HEK293 (cell line): ENCODE results near the gene SMPX.

Source experiments
- FEZF1 ChIP-seq: fragments of 450-650 bp; formaldehyde crosslinking; IDR thresholded peaks from 2 replicates; pipeline ENCODE4 v1.5.1; 2016; ENCODE audit warnings: missing biosample characterization, missing genetic modification characterization
- GLI4 ChIP-seq: fragments of 450-650 bp; formaldehyde crosslinking; IDR thresholded peaks from 2 replicates; pipeline ENCODE4 v1.5.1; 2016; ENCODE audit warnings: missing biosample characterization, missing genetic modification characterization
- PRDM4 ChIP-seq: fragments of 450-650 bp; formaldehyde crosslinking; IDR thresholded peaks from 2 replicates; pipeline ENCODE4 v1.5.1; 2017; ENCODE audit warnings: missing biosample characterization, missing genetic modification characterization
- SP3 ChIP-seq: fragments of 450-650 bp; formaldehyde crosslinking; IDR thresholded peaks from 2 replicates; pipeline ENCODE4 v1.5.1; 2016; ENCODE audit warnings: missing biosample characterization, missing genetic modification characterization
- ZNF292 ChIP-seq: fragments of 450-650 bp; formaldehyde crosslinking; IDR thresholded peaks from 2 replicates; pipeline ENCODE4 v1.5.1; 2016; ENCODE audit warnings: low read depth, missing biosample characterization, missing genetic modification characterization, borderline replicate concordance
- ZNF670 ChIP-seq: fragments of 450-650 bp; formaldehyde crosslinking; IDR thresholded peaks from 2 replicates; pipeline ENCODE4 v1.5.1; 2016; ENCODE audit warnings: missing biosample characterization, missing genetic modification characterization, low read depth
- ZNF76 ChIP-seq: fragments of 450-650 bp; formaldehyde crosslinking; IDR thresholded peaks from 2 replicates; pipeline ENCODE4; 2016; ENCODE audit warnings: low read depth, missing biosample characterization, missing genetic modification characterization, borderline replicate concordance
- ZNF768 ChIP-seq: fragments of 450-650 bp; formaldehyde crosslinking; IDR thresholded peaks from 2 replicates; pipeline ENCODE4 v1.5.1; 2018; ENCODE audit warnings: missing biosample characterization, mild to moderate bottlenecking, missing genetic modification characterization
- TF ChIP-seq, protein P1 (sequence below): fragments of 450-650 bp; formaldehyde crosslinking; IDR thresholded peaks from 2 replicates; pipeline ENCODE4 v1.5.1; 2016; ENCODE audit warnings: missing biosample characterization, missing genetic modification characterization
- TF ChIP-seq, protein P2 (sequence below): fragments of 450-650 bp; formaldehyde crosslinking; optimal IDR thresholded peaks from 2 replicates; pipeline ENCODE3; 2016; ENCODE audit warnings: missing biosample characterization, mild to moderate bottlenecking, missing genetic modification characterization

DNA sequence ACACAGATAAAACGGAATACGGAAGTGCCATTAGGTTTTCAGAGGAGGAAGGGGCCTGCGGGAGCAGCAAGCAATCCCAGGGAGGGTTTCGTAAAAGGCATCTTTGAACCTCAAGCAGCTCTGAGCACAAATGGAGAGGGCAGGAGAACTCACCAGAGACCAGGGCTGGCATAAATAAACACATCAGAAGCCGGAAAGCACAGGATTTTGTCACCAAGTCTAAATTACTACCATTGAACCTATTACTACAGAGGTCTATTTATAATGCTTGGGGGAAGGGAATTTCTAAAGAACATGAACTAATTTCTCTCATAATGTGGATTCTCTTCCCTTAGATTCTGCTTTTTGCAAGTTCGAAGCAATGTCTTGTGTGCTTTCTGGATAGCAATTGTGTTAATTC is 41.9 kb upstream of the SMPX start:
- TF ChIP-seq, protein P1, sequence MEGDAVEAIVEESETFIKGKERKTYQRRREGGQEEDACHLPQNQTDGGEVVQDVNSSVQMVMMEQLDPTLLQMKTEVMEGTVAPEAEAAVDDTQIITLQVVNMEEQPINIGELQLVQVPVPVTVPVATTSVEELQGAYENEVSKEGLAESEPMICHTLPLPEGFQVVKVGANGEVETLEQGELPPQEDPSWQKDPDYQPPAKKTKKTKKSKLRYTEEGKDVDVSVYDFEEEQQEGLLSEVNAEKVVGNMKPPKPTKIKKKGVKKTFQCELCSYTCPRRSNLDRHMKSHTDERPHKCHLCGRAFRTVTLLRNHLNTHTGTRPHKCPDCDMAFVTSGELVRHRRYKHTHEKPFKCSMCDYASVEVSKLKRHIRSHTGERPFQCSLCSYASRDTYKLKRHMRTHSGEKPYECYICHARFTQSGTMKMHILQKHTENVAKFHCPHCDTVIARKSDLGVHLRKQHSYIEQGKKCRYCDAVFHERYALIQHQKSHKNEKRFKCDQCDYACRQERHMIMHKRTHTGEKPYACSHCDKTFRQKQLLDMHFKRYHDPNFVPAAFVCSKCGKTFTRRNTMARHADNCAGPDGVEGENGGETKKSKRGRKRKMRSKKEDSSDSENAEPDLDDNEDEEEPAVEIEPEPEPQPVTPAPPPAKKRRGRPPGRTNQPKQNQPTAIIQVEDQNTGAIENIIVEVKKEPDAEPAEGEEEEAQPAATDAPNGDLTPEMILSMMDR = no peak
- no peak for TF ChIP-seq SP3 (tag by site-specific recombination)
- no peak for TF ChIP-seq ZNF292 (tag by site-specific recombination)
- no peak for TF ChIP-seq PRDM4
- TF ChIP-seq GLI4 (tag by site-specific recombination) = no peak
- TF ChIP-seq, protein P2, sequence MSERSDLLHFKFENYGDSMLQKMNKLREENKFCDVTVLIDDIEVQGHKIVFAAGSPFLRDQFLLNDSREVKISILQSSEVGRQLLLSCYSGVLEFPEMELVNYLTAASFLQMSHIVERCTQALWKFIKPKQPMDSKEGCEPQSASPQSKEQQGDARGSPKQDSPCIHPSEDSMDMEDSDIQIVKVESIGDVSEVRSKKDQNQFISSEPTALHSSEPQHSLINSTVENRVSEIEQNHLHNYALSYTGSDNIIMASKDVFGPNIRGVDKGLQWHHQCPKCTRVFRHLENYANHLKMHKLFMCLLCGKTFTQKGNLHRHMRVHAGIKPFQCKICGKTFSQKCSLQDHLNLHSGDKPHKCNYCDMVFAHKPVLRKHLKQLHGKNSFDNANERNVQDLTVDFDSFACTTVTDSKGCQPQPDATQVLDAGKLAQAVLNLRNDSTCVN (tag by site-specific recombination) = no peak
- TF ChIP-seq ZNF76 (tag by site-specific recombination) = no peak
- no peak for TF ChIP-seq ZNF768 (tag by site-specific recombination)
- no peak for TF ChIP-seq FEZF1 (tag by site-specific recombination)
- no peak for TF ChIP-seq ZNF670
